Measurements from ENCODE around the gene MAPK12. TPM values are rescaled to one million over a fixed set of nuclear protein-coding genes. Genes with fewer than 3 reads are reported as not detected.

The MAPK12 gene
- total RNA-seq, 2 experiments from 2014 or later, result 12.0 to 13.8 TPM

DNA sequence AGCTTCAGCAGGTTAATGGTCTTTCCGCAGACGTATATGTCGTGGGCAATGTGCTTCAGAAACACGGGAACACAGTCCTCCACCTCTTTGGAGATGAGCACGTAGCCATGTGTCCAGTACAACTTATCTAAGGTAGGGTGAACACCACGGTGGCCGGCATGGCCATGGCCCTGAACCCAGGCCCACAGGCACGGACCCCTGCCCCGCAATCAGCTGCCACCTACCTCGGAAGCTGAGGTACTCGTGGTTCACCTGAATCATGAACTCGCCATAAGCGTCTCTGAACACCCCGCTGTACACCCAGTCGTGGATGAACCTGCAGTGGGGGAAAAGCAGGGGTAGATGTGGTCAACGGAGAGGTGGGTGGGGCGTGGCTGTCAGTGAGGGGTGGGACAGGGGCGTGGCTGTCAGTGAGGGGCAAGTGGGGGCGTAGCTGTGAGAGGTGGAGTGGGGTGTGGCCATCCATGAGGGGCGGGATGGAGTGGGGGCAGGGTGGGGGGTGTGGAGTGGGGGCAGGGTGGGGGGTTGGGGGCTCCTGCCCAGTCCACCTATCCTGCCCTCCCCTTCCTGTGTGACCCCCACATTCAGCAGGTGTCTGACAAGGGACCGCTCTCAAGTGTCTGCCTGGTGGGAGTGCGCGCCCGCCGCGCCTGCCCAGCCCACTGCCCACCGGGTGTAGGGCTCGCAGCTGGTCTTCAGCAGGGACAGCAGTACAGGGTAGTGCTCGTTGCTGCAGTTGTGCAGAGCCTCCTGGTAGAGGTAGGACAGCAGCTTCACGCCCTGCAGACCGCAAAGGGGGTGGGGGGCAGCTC is 35.2 kb downstream of the MAPK12 start:
- ChIA-PET CTCF (interaction anchor here (0.6 to 2.1 kb wide), 4 partner anchors 12 to 472 kb away, joined by 3 to 4 read pairs (median 3); no protein-coding TSS in a partner anchor), POLR2A (no interaction called here)

DNA sequence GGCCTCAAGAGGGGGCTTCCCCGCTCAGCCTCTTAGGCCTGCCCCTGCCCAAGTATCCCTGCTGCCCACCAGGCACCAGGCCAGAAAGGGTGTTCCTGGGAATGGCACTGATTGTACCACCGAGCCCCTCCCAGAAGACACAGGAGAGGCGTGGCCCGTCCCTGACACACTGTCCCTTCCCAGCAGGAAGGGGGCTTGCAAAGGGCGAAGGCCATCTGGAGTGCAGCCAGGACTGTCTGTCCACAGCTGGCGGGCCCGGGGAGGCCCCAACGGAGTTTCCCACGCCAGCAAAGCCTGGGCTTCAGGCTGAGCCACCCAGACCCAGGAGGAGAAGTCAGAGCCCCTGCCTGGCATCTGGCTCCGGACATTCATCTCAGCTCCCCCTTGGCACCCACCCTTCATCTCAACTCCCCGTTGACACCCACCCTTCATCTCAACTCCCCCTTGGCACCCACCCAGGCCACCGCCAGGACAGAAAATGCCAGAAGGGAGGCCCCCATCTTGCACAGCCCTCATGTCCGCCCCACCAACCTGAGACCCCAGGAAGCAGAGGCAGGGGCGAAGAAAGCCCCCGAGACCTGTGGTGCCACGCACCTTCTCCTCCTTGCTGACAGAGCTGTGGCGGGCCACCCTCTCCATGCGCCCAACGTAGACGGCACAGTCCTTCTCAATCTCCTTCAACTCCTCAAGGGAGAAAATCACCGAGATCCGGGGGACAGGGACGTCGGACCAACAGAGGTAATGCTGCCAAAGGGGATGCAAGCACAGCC is 36.1 kb downstream of the MAPK12 start:
- ChIA-PET POLR2A (no interaction called here), CTCF (interaction anchor here (0.6 to 2.1 kb wide), 2 partner anchors 16 to 473 kb away, joined by 3 to 4 read pairs; no protein-coding TSS in a partner anchor)

DNA sequence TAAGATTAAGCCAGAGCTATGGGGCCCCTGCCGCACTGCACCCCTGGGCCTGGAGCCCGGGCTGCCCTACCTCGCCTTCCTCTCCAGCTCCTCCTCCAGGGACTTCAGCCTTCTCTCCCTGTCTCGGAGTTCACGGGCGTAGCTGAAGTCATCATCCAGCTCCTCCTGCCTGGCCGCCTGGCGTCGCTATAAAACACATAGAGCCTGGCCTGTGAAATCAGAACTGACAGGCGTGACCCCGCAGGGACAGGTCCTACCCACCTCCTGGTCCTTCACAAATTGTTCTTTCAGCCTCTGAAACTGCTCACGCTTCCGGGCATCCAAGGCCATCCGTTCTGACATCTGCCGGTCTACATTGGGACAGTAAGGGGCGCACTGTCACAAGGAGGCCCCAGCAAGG is 37.4 kb downstream of the MAPK12 start:
- ChIA-PET CTCF (interaction anchor here (0.7 to 1.0 kb wide), 3 partner anchors 13 to 81 kb away, joined by 3 read pairs; no protein-coding TSS in a partner anchor), POLR2A (no interaction called here)

DNA sequence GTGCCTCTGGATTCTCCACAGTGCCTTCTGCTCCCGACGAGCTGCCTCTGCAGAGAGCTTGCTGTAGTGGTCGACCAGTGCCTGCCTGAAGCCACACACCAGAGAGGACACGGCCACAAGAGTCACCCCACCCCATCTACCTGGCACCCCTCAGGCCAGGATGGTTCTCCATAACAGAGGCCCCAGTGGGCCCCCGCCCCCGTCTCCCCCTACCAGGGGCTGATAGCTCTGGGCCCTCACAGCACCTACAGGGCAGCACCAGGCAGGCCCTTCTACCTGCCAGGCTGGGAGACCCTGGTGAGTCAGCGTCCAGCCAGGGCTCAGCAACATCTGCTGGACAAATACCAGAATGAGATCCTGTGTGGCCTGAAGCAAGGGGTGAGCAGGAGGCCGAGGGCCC is 39.0 kb downstream of the MAPK12 start:
- CTCF ChIA-PET, result interaction anchor here (1.4 kb wide), 1 partner anchor 14 kb away, joined by 3 read pairs; no protein-coding TSS in a partner anchor
- POLR2A ChIA-PET, result no interaction called here

DNA sequence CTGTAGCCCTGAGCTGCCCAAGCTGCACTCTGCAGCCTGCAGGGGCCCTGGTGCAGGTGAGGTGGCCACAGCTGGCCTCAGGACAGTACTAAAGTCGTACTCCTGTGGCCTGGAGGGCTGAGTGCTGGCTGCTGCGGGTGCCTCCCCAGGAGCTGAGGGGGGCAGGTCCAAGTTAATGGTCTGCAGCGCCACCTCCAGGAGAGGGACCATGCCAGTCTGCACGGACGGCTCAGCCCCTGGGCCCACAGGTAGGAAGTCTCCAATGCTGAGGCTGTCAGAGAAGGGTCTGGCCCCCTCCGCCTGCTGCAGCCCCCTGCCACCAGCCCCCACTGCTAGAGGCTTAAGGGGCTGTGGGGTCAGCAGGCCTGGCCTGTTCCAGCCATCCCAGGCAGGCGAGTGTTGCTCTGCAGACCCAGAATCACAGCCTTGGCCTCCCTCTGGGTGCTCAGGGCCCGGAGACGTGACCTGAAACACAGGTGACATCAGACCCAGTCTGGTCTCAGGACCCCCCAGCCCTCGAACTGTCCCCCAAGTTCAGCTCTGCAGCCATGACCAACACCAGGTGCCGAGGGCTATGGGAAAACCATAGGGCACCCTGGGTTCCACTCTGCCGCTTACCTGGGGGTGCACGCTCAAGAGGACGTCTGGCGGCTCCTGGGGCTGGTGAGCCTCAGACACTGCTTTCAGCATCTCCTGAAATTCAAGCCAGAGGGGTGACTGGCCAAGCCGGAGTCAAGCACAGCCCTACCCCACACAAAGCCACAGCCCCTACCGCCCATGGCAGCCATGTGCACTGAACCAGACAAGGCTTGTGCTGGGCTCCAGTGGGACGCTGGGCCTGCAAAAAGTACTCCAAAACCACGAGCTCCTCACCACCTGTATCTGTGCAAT is 39.8 kb downstream of the MAPK12 start:
- ChIA-PET POLR2A (no interaction called here), CTCF (interaction anchor here (0.5 to 1.4 kb wide), 3 partner anchors 13 to 230 kb away, joined by 3 to 5 read pairs (median 3); no protein-coding TSS in a partner anchor)

DNA sequence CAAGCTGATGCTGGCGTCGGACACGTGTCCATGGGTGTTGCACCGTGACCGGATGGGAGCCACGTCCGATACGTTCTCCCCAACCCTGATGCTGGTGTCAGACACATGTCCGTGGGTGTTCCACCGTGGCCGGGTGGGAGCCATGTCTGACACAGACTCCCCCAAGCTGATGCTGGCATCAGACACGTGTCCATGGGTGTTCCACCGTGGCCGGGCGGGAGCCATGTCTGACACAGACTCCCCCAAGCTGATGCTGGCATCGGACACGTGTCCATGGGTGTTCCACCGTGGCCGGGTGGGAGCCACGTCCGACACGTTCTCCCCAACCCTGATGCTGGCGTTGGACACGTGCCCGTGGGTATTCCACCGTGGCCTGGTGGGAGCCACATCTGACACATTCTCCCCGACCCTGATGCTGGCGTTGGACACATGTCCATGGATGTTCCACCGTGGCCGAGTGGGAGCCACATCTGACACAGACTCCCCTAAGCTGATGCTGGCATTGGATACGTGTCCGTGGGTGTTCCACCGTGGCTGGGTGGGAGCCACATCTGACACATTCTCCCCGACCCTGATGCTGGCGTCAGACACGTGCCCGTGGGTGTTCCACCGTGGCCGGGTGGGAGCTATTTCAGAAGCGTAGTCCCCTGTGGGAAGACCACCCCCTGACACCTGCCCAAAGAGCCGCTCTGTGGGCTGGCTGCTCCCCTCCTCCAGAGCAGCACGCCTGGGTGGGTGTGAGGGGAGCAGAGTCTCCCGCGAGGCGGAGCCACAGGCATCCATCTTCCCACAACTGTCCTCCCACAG is 40.7 kb downstream of the MAPK12 start:
- ChIA-PET POLR2A (no interaction called here), CTCF (interaction anchor here (0.5 to 1.0 kb wide), 2 partner anchors 72 to 230 kb away, joined by 3 to 5 read pairs; no protein-coding TSS in a partner anchor)

DNA sequence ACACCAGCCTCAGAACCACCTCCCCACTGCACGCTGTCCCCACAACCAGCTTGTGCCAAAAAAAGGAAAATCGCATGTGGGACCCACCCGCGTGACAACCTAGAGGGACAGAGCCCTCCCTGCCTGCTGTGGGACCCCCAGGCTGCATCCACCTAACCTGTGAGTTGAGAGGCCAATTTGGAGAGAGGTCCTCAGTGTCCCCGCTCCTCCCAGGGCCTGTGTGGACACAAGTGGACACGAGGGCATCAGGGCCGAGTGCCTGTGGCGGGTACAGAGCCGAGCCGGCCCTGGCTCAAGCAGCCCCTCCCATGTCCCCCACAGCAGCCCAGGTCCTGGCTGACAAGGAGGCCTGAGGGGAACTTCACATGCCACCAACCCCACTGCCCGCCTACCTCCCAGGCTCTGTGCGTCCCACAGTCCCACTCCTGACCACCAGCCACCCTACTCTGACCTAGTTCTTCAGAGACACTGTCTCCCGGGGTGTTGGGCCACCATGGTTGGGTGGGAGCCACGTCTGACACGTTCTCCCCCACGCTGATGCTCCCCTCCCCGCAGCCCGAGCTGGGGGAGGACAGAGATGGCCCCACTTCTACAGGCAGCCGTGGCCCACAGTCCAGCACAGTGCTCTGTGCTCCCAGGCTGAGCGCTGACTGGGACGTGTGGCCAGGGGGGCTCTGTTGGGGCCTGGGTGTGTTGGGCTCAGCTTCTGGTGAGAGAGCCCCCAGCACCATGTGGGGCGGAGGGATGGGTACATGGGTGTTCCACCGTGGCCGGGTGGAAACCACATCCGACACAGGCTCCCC is 41.5 kb downstream of the MAPK12 start:
- POLR2A ChIA-PET, result no interaction called here
- CTCF ChIA-PET, result interaction anchor here (0.6 kb wide), 1 partner anchor 14 kb away, joined by 3 read pairs; no protein-coding TSS in a partner anchor

DNA sequence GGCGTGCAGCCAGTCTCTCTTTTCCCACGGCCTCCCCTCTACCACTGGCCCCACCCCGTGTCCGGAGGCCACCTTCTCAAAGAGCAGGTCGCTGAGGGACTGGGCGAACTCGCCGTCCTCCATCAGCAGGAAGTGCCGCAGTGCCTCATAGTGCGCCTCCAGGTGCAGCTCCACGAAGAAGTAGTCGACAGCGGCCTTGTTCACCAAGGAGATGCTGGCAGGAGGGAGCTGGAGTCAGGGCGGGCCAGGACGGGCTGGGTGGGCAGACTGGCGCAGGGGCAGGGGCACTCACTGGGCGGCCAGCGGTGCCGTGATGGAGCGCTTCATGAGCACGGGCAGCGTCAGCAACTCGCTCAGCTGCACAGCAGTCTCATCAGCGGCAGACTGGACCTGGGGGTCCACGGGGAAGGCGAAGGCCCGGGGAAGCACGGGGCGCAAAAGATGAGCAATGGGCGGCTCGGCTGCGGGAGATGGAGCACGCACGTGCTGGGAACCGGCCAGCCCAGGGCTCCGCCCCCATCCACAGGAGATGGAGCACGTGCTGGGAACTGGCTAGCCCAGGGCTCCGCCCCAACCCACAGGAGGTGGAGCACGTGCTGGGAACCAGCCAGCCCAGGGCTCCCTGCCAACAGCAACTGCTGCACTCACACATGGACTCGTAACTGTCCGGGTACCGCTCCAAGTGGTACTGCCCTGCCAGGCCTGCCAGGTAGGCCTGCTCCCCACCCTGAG is 42.3 kb downstream of the MAPK12 start:
- CTCF ChIA-PET, result interaction anchor here (0.6 kb wide), 1 partner anchor 13 kb away, joined by 3 read pairs; no protein-coding TSS in a partner anchor
- POLR2A ChIA-PET, result no interaction called here

DNA sequence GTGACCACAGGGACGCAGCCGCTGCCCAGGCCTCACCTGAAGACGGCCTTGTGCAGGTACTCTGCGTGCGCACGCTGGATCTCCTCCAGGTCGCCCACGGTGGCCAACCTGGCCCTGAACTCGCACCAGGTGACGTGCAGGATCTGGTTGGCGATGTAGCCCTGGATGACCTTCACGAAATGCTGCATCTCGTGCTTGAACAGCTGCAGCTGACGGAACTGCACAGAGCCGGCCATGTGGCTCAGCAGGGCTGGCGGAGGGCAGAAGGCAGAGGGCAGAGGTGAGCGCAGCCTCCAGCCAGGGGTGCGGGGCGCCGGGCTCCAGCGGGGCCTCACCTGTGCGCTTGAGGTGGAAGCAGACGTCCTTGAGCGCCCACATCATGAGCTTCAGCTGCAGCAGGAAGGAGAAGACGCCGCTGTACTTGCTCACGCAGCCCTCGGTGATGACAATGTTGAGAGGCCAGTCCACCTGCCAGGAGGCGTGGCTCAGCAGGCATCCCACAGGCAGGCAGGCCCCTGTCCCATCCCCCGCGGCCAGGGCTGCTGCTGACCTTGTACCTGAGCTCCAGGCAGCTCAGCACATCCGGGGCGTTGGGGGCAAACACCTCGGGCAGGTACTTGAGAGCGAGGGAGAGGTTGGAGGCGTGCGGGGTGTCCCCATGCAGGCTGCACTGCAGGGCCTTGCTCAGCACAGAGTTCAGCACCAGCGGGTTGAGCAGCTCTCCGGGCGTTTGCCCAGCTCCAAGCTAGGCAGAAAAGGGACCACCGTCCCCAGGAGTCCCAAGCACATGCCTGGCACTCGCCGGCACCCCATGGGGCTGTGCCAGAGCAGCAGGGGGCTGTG is 43.1 kb downstream of the MAPK12 start:
- ChIA-PET CTCF (interaction anchor here (1.3 kb wide), 1 partner anchor 28 kb away, joined by 5 read pairs; no protein-coding TSS in a partner anchor), POLR2A (no interaction called here)

DNA sequence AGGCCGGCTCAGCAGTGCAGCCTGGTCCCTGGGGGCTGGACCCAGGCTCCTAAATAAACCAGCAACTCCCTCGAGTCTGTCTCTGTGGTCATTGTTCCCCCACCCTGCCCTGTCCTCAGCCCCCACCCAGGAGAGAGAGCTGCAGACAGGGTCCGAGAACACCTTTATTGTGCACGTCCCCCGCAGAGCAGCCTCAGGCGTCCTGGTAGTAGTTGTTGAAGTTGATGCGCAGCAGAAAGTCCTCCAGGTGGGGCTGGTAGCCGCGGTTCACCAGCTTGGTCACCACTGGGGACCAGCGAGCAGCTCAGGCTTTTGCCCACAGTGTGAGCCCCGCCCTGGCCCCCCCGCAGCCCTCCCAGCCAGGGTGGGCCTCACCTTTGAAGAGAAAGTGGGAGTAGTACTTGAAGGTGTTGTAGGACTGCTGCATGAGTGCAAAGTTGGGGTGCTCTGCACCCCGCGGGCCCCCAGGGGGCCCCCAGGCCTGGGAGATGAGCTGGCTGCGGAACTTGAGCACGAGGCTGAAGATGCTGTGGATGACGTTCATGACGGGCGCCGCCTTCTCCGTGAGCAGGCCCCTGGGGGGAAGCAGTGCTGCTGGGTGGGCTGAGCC is 43.8 kb downstream of the MAPK12 start:
- POLR2A ChIA-PET, result no interaction called here
- CTCF ChIA-PET, result interaction anchor here (1.3 kb wide), 1 partner anchor 27 kb away, joined by 5 read pairs; no protein-coding TSS in a partner anchor

DNA sequence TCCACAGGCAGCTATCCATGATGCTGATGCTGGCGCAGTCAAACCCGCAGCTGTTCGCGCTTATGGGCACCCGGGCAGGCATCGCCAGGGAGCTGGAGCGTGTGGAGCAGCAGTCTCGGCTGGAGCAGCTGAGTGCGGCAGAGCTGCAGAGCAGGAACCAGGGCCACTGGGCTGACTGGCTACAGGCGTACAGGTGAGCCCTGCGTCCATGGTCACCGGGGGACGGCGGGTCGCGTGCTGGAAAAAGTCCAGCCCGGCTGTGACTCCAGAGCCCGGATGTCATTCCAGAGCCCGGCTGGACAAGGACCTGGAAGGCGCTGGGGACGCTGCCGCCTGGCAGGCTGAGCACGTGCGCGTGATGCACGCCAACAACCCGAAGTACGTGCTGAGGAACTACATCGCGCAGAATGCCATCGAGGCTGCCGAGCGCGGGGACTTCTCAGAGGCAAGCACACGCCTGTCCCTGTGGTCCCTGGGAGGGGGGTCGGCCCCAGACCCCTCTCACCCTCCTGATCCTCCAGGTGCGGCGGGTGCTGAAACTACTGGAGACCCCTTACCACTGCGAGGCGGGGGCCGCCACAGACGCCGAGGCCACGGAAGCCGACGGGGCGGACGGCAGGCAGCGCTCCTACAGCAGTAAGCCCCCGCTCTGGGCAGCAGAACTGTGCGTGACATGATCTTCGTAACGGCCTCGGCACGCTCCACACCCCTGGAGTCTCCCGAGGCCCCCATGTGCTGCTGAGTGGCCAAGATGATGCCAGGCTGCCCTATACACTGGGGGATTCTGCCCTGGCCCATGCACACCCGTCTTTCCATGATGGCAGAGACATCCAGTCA is 44.6 kb downstream of the MAPK12 start:
- ChIA-PET CTCF (no interaction called here), POLR2A (interaction anchor here (0.6 kb wide), 1 partner anchor 14 kb away, joined by 9 read pairs; no protein-coding TSS in a partner anchor)

DNA sequence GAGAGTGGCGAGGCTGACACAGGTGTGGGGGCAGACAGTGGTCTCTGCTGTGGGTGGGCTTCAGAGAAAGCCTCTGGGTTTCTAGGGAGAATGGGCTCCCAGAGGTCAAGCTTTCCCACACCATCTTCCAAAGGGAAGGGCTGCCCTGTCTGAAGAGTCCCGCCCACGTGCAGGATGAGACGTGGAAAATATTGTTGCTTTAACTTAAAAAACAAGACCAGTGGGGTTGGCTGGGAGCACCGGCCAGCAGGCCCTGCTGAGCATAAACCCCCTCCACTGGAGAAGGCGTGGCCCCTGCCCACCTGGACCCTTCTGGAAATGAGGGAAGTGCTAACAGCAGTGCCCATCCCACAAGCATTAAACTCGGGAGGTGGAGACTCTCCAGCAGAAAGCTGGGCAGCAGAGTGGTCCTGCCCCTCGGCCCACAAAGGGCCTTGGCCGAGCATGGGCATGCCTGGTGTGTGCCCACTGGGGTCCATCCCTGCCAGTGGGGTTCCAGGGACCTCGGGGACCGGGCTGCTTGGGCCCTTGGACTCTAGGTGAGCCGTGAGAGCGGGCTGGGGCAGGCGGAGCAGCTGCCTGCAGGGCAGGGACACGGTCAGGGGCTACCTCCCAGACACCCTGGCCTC is 45.3 kb downstream of the MAPK12 start:
- POLR2A ChIA-PET, result no interaction called here
- CTCF ChIA-PET, result interaction anchor here (0.6 to 2.3 kb wide), 2 partner anchors 67 to 276 kb away, joined by 3 to 7 read pairs; no protein-coding TSS in a partner anchor

DNA sequence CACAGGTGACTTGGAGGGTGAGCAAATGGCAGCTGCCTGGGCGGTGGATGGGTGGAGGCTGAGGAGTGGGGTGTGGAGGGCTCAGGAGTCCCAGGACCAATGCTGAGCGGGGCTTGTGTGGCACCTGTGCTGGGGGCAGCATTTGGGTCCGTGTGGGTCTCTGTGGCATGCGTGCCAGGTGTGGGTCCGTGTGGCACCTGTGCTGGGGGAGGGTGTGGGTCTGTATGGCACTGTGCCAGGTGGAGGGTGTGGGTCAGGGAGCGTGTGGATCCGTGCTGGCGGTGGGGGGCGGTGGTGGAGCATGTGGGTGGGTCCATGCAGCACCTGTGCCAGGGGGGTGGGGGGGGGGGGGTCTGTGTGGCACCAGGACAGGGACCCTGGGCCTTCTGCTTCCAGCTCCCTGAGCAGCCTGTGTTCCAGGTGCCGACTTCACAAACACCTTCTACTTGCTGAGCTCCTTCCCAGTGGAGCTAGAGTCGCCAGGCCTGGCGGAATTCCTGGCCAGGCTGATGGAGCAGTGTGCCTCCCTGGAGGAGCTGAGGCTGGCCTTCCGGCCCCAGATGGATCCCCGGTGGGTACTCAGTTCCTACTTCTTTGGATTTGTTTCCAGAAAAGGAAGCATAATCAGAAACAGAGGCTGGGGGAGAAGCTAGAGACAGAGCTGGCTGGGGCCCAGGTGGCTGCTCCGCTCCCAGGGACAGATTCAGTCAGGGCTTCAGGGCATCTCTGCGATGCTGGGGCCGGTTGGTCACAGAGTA is 46.0 kb downstream of the MAPK12 start:
- CTCF ChIA-PET, result interaction anchor here (0.6 to 2.3 kb wide), 2 partner anchors 66 to 276 kb away, joined by 3 to 7 read pairs; no protein-coding TSS in a partner anchor
- POLR2A ChIA-PET, result no interaction called here

DNA sequence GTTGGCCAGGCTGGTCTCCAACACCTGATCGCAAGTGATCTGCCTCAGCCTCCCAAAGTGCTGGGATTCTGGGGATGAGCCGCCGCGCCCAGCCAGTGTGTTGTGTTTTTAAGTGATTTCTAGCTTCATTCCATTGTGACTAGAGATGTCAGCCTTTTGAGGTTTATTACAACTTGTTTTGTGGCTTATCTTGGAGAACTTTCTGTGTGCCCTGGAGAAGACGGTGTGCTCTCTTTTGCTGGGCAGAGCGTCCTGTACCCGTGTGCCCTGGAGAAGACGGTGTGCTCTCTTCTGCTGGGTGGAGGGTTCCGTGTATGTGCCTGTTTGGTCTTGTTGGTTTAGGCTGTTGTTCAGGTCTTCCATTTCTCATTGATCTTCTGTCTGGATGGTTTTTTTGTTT is 48.2 kb downstream of the MAPK12 start:
- ChIA-PET CTCF (no interaction called here), POLR2A (no interaction called here)
